ENCODE measurements around the gene PIP5K1B.

DNA sequence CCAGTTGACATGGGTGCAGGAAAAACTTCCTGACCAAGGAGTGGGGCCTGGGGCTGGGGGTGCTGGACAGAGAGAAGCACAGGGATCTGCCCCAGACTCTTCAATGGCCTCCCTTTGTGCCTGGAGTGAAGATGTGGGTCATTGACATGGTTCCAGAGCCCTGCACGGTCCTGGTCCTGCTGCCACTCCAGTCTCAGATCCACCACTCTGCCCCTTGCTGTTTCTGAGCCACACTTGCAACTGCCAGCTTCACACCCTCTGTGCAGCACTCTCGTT, 10.1 kb downstream of the PIP5K1B start:
- TF ChIP-seq CTCF (IDR thresholded peaks at IDR 0.05; ENCODE audit: borderline replicate concordance, extremely low read depth, low read length, poor library complexity, severe bottlenecking) = no peak
- no peak for TF ChIP-seq EZH2 (IDR thresholded peaks at IDR 0.05; ENCODE audit: borderline replicate concordance, low read depth, low read length, severe bottlenecking)
